Vagina (tissue), 2 donors: ENCODE results near the gene SOX1. TPM values are rescaled to one million over a fixed set of nuclear protein-coding genes. Genes with fewer than 3 reads are reported as not detected.
A peak's percentile ranks its signal among the peaks of the same experiment; 100 is the strongest.

ENCODE experiments used
- DNase-seq, 2 donors: peaks; one replicate each; pipeline ENCODE4 v3.0.0-alpha.2; 2017; ENCODE audit errors: extremely low spot score in 2 of 2
- H3K27ac ChIP-seq: fragments of 200-600 bp; sonication (generic); one replicate; pipeline ENCODE4 v1.5.1; 2019
- H3K27me3 ChIP-seq: fragments of 200-600 bp; sonication (generic); one replicate; pipeline ENCODE4 v1.5.1; 2019
- H3K36me3 ChIP-seq, 2 donors: fragments of 200-600 bp; sonication (generic); one replicate each; pipeline ENCODE4 v1.5.1; 2017 to 2019
- H3K4me1 ChIP-seq: fragments of 200-600 bp; sonication (generic); one replicate; pipeline ENCODE4 v1.5.1; 2019
- H3K4me3 ChIP-seq, 2 donors: fragments of 200-600 bp; sonication (generic); 1 replicate in 1 of 2; 2 replicates in 1 of 2; pipeline ENCODE4 v1.5.1; 2016 to 2019
- H3K9me3 ChIP-seq: fragments of 200-600 bp; sonication (generic); one replicate; pipeline ENCODE4 v1.5.1; 2019
- POLR2A ChIP-seq, 2 donors: fragments of 450-650 bp; IDR thresholded peaks; one replicate each; pipeline ENCODE4 v1.6.1; 2017; ENCODE audit warnings: antibody characterized with exemption in 2 of 2, mild to moderate bottlenecking in 2 of 2, moderate library complexity in 2 of 2
- POLR2AphosphoS5 ChIP-seq, 2 donors: sonication (generic); formaldehyde crosslinking; IDR thresholded peaks; one replicate each; pipeline ENCODE4 v1.9.0; 2017; ENCODE audit warnings: antibody characterized with exemption in 2 of 2, mild to moderate bottlenecking in 2 of 2, low read depth in 1 of 2; ENCODE audit not compliant: insufficient read depth in 1 of 2
- intact Hi-C: fragments of 100-400 bp; cut with DNase I; formaldehyde crosslinking; loops from one replicate; pipeline ENCODE4 v1.15.1; 2023
- total RNA-seq: library from RNA; depleted of rRNA; stranded (reverse); fragments of >200 nt; gene quantifications from one replicate; pipeline ENCODE4 v1.2.3, GENCODE V29; 2016
- TF ChIP-seq, protein P1 (sequence below), 3 experiments: fragments of 450-650 bp in 2 of 3; fragments of 200-600 bp in 1 of 3; sonication (generic) in 1 of 3; IDR thresholded peaks; one replicate each; pipeline ENCODE4 v1.5.1; 2017 to 2019; ENCODE audit warnings: antibody characterized with exemption in 3 of 3, mild to moderate bottlenecking in 2 of 3, moderate library complexity in 2 of 3

Gene SOX1
- total RNA-seq, 1 donor from 2014 or later = not detected

DNA sequence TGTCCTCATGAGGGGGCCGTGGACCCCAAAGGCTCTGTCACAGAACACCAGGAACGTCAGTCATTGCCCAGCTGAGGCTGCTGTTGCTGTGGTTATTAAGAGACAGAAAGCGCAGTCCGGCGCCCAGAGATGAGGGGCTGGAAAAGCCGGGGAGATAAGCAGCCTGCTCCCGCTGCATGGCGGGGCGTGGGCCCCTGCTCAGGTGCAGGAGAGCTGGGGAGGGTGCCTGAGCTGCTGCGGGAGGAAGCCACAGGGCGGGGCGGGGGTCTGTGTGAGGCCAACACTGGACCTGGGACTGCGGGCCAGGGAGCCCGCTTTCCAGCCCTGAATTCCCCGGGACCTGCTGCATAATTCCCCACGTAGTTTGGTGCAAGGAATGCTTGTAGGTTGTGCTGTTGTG, 11.3 kb downstream of the SOX1 start:
- H3K9me3 ChIP-seq = no peaks in the 10 kb centered on the region
- H3K4me3 ChIP-seq = no peak overlapping the region
- H3K27me3 ChIP-seq = peaks cover 5% of the 10 kb centered on the region
- H3K27ac ChIP-seq = no peak overlapping the region
- H3K36me3 ChIP-seq = no peaks in the 10 kb centered on the region
- DNase-seq = peak; percentile 58 to 88
- H3K4me1 ChIP-seq = peaks cover 8% of the 10 kb centered on the region
- intact Hi-C loops = no loop called here
- no peak for TF ChIP-seq POLR2AphosphoS5 (IDR thresholded peaks at IDR 0.05; ENCODE audit: insufficient read depth in 1 of 2, low read depth in 1 of 2)
- TF ChIP-seq POLR2A (IDR thresholded peaks at IDR 0.05) = no peak
- TF ChIP-seq, protein P1, sequence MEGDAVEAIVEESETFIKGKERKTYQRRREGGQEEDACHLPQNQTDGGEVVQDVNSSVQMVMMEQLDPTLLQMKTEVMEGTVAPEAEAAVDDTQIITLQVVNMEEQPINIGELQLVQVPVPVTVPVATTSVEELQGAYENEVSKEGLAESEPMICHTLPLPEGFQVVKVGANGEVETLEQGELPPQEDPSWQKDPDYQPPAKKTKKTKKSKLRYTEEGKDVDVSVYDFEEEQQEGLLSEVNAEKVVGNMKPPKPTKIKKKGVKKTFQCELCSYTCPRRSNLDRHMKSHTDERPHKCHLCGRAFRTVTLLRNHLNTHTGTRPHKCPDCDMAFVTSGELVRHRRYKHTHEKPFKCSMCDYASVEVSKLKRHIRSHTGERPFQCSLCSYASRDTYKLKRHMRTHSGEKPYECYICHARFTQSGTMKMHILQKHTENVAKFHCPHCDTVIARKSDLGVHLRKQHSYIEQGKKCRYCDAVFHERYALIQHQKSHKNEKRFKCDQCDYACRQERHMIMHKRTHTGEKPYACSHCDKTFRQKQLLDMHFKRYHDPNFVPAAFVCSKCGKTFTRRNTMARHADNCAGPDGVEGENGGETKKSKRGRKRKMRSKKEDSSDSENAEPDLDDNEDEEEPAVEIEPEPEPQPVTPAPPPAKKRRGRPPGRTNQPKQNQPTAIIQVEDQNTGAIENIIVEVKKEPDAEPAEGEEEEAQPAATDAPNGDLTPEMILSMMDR (IDR thresholded peaks at IDR 0.05) = no peak

DNA sequence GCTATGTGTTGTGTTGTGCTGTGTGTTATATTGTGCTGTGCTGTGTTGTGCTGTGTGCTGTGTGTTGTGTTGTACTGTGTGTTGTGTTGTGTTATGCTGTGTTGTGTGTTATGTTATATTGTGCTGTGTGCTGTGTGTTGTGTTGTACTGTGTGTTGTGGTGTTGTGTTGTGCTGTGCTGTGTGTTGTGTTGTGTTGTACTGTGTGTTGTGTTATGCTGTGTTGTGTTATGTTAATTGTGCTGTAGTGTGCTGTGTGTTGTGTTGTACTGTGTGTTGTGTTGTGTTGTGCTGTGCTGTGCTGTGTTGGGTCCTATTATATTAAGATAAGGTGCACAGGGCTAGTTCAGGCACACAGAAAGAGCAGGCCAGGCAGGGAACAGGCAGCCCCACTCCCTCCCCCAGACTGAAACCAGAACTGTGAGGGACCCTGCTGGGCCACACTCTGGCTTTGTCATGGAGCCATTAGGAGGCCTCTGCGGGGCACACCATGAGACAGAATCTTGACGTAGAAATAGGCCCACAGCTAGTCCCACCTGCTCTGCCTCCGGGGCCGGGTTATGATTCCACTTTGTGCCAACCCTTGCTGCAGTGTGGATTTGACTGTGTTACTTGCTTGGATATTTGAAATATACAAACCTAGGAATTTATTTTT, 12.1 kb downstream of the SOX1 start:
- Histone ChIP-seq H3K9me3 (no peaks in the 10 kb centered on the region), H3K4me3 (no peak overlapping the region), H3K4me1 (no peaks in the 10 kb centered on the region), H3K36me3 (no peaks in the 10 kb centered on the region), H3K27ac (no peak overlapping the region), H3K27me3 (peaks cover 5% of the 10 kb centered on the region)
- intact Hi-C loops = no loop called here
- DNase-seq = peak; percentile 20 to 49
- TF ChIP-seq, protein P1 (IDR thresholded peaks at IDR 0.05) = no peak
- TF ChIP-seq POLR2A (IDR thresholded peaks at IDR 0.05) = no peak
- TF ChIP-seq POLR2AphosphoS5 (IDR thresholded peaks at IDR 0.05; ENCODE audit: insufficient read depth in 1 of 2, low read depth in 1 of 2) = no peak

DNA sequence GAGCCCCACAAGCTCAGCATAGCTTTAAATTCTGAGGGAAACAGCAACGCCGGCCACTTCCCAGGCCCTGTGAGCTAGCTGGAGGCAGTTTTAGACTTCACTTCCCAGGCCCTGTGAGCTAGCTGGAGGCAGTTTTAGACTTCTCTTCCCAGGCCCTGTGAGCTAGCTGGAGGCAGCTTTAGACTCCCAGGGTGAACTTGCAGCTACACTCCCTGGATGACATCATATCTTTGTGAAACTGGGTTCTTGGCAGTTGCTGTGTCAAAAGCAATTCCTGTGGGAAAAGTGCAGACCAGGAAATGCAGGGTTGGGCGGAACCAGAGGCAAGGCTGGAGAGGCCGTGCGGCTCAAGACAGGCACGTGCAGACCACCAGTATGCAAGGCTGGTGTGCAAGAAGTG, 12.7 kb downstream of the SOX1 start:
- no peaks in the 10 kb centered on the region for H3K36me3 ChIP-seq
- TF ChIP-seq POLR2A (IDR thresholded peaks at IDR 0.05) = no peak
- TF ChIP-seq, protein P1 (IDR thresholded peaks at IDR 0.05) = no peak
- no peak for TF ChIP-seq POLR2AphosphoS5 (IDR thresholded peaks at IDR 0.05; ENCODE audit: insufficient read depth in 1 of 2, low read depth in 1 of 2)
- no peaks in the 10 kb centered on the region for H3K4me1 ChIP-seq
- no peak overlapping the region for H3K27ac ChIP-seq
- peaks cover 3% of the 10 kb centered on the region for H3K9me3 ChIP-seq
- peaks cover 5% of the 10 kb centered on the region for H3K27me3 ChIP-seq
- peak; percentile 20 to 43 for DNase-seq
- H3K4me3 ChIP-seq = no peak overlapping the region
- intact Hi-C loops = no loop called here

DNA sequence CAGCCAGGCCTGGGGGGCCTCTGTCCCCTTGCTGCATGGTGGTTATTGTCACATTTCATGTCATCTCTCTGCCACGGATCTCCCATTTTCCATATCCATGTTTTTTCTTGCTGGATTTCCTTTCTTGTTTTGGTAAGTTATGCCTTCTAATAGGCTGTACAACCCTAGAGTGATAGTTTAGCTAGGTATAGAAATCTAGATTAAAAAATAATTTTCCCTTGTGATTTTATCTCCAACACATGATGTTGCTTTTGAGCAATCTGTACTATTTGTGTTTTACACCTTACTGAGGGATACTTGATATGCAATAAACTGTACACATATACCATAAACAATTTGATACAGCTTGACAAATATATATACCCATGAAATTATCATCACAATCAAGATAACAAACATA, 17.0 kb downstream of the SOX1 start:
- Histone ChIP-seq H3K4me3 (no peak overlapping the region), H3K4me1 (no peaks in the 10 kb centered on the region), H3K36me3 (no peaks in the 10 kb centered on the region), H3K27me3 (no peaks in the 10 kb centered on the region), H3K27ac (no peak overlapping the region), H3K9me3 (peaks cover 3% of the 10 kb centered on the region)
- intact Hi-C loops = no loop called here
- no peak for DNase-seq
- TF ChIP-seq, protein P1 (IDR thresholded peaks at IDR 0.05) = no peak
- TF ChIP-seq POLR2AphosphoS5 (IDR thresholded peaks at IDR 0.05; ENCODE audit: insufficient read depth in 1 of 2, low read depth in 1 of 2) = no peak
- no peak for TF ChIP-seq POLR2A (IDR thresholded peaks at IDR 0.05)

DNA sequence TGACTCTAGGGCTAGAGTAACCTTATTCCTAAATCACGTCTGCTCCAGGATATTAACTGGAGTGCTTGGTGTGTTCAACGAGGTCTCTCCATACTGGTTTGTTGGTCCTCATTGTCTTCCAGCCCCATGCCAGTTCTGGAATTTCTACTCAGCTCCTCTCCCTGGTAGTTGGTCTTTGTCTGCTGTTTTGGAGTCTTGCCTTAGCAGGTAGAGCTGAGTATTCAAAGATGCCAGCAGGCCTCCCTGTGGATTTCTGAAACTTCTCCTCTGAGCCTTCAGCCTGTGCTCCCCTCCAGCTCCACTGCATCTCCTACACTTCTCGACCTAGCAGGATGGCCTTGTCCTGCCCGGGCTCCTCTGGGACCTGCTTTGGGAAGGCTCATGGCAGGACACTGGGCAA, 25.5 kb downstream of the SOX1 start:
- peak; percentile 49 for DNase-seq
- Histone ChIP-seq H3K27ac (no peak overlapping the region), H3K36me3 (no peaks in the 10 kb centered on the region), H3K4me1 (no peaks in the 10 kb centered on the region), H3K9me3 (no peaks in the 10 kb centered on the region), H3K27me3 (no peaks in the 10 kb centered on the region), H3K4me3 (no peak overlapping the region)
- intact Hi-C loops = no loop called here
- no peak for TF ChIP-seq POLR2A (IDR thresholded peaks at IDR 0.05)
- no peak for TF ChIP-seq POLR2AphosphoS5 (IDR thresholded peaks at IDR 0.05; ENCODE audit: insufficient read depth in 1 of 2, low read depth in 1 of 2)
- TF ChIP-seq, protein P1 (IDR thresholded peaks at IDR 0.05) = no peak
